OCI-LY7 (cell line): Measurements from ENCODE around the gene BSPRY. TPM values are rescaled to one million over a fixed set of nuclear protein-coding genes. Genes with fewer than 3 reads are reported as not detected.

Experiments used
- BruUV-seq: library from RNA; stranded (reverse); fragments of 400-500 nt; replicated peaks from 2 replicates; lab custom pipeline; 2021; lab: Mats Ljungman, UMichigan
- CTCF ChIA-PET: fragments of 300-600 bp; sonication (Branson Sonifier 250); formaldehyde crosslinking; loops from one replicate; lab custom pipeline; 2022; ENCODE audit warnings: antibody characterized with exemption; ENCODE audit not compliant: unreplicated experiment; lab: Charles Lee
- POLR2A ChIA-PET: fragments of 300-600 bp; sonication (Branson Sonifier 250); formaldehyde crosslinking; loops from one replicate; lab custom pipeline; 2022; ENCODE audit warnings: antibody characterized with exemption; lab: Charles Lee
- DNase-seq: peaks from one replicate; pipeline ENCODE4 v3.0.0-alpha.2; 2015; ENCODE audit warnings: low spot score
- H2AFZ ChIP-seq: fragments of 200-600 bp; sonication (generic), shearing (Covaris generic); 2 replicates; pipeline ENCODE4 v1.6.1; 2014; ENCODE audit warnings: mild to moderate bottlenecking, antibody characterized with exemption, low read length, moderate library complexity
- H3K27ac ChIP-seq: fragments of 200-600 bp; sonication (generic); 2 replicates; pipeline ENCODE4 v1.5.1; 2014; ENCODE audit warnings: mixed run types, low read depth, mild to moderate bottlenecking, moderate library complexity, low read length, inconsistent platforms; ENCODE audit not compliant: poor library complexity, severe bottlenecking
- H3K36me3 ChIP-seq: fragments of 200-600 bp; sonication (generic); 2 replicates; pipeline ENCODE4 v1.6.1; 2014; ENCODE audit warnings: mild to moderate bottlenecking, antibody characterized with exemption, low read length, moderate library complexity, mixed read lengths; ENCODE audit not compliant: insufficient read depth
- H3K4me1 ChIP-seq: fragments of 200-600 bp; sonication (generic); 2 replicates; pipeline ENCODE4 v1.5.1; 2014; ENCODE audit warnings: mild to moderate bottlenecking, low read length; ENCODE audit not compliant: insufficient read depth, poor library complexity, severe bottlenecking
- H3K4me2 ChIP-seq: fragments of 200-600 bp; sonication (generic); 2 replicates; pipeline ENCODE4 v1.6.1; 2014; ENCODE audit warnings: mild to moderate bottlenecking, low read length
- H3K4me3 ChIP-seq: fragments of 200-600 bp; sonication (generic); 2 replicates; pipeline ENCODE4 v1.5.1; 2014; ENCODE audit warnings: mild to moderate bottlenecking, low read depth, low read length; ENCODE audit not compliant: poor library complexity, severe bottlenecking
- H3K79me2 ChIP-seq: fragments of 200-600 bp; sonication (generic); 2 replicates; pipeline ENCODE4 v1.6.1; 2016; ENCODE audit warnings: low read depth, mild to moderate bottlenecking, low read length, moderate library complexity, mixed read lengths; ENCODE audit not compliant: insufficient read depth
- H3K9me2 ChIP-seq: fragments of 200-600 bp; sonication (generic); 2 replicates; pipeline ENCODE4 v1.6.1; 2016; ENCODE audit warnings: mild to moderate bottlenecking, low read length, mixed read lengths; ENCODE audit not compliant: insufficient read depth
- H3K9me3 ChIP-seq: fragments of 200-600 bp; sonication (generic); 2 replicates; pipeline ENCODE4 v1.6.1; 2014; ENCODE audit warnings: mild to moderate bottlenecking, mixed run types, low read length, mixed read lengths
- H4K20me1 ChIP-seq: fragments of 200-600 bp; sonication (generic); 2 replicates; pipeline ENCODE4 v1.6.1; 2014; ENCODE audit warnings: mild to moderate bottlenecking, antibody characterized with exemption, low read length, moderate library complexity, mixed read lengths; ENCODE audit not compliant: insufficient read depth
- EZH2phosphoT487 ChIP-seq: fragments of 200-600 bp; sonication (generic); IDR thresholded peaks from 2 replicates; pipeline ENCODE4 v1.6.1; 2018; ENCODE audit warnings: low read depth, borderline replicate concordance, mild to moderate bottlenecking, mixed run types, antibody characterized with exemption, low read length, moderate library complexity, mixed read lengths
- intact Hi-C: fragments of 100-400 bp; cut with micrococcal nuclease; formaldehyde crosslinking; loops from one replicate; pipeline ENCODE4 v1.10.0; 2022; ENCODE audit not compliant: unreplicated experiment
- total RNA-seq, 2 experiments: library from RNA; depleted of rRNA in 1 of 2; stranded (reverse); fragments of >200 nt in 1 of 2; shearing (Covaris generic) in 1 of 2; gene quantifications; 2 replicates each; pipeline ENCODE4 v1.2.3, GENCODE V29; 2014 to 2022
- TF ChIP-seq, protein P1 (sequence below): fragments of 200-600 bp; sonication (generic); conservative IDR thresholded peaks from 2 replicates; pipeline ENCODE4 v1.5.1; 2014; ENCODE audit warnings: mild to moderate bottlenecking, antibody characterized with exemption, low read length, moderate library complexity, mixed read lengths

The BSPRY gene
- total RNA-seq, 2 experiments from 2014 or later: 0.54 to 0.82 TPM

GRCh38 chr9:113345190-113345589, 4.2 kb upstream of the BSPRY start:
- BruUV-seq: no TSS peak
- Histone ChIP-seq H3K9me3 (no peaks in the 10 kb centered on the region), H3K79me2 (no peaks in the 10 kb centered on the region), H3K4me1 (peaks cover 5% of the 10 kb centered on the region), H3K4me3 (no peak overlapping the region), H4K20me1 (no peaks in the 10 kb centered on the region), H3K36me3 (no peaks in the 10 kb centered on the region), H2AFZ (no peak overlapping the region), H3K9me2 (no peaks in the 10 kb centered on the region), H3K4me2 (no peak overlapping the region), H3K27ac (no peak overlapping the region)
- no peak for DNase-seq
- no peak for TF ChIP-seq EZH2phosphoT487
- TF ChIP-seq, protein P1, sequence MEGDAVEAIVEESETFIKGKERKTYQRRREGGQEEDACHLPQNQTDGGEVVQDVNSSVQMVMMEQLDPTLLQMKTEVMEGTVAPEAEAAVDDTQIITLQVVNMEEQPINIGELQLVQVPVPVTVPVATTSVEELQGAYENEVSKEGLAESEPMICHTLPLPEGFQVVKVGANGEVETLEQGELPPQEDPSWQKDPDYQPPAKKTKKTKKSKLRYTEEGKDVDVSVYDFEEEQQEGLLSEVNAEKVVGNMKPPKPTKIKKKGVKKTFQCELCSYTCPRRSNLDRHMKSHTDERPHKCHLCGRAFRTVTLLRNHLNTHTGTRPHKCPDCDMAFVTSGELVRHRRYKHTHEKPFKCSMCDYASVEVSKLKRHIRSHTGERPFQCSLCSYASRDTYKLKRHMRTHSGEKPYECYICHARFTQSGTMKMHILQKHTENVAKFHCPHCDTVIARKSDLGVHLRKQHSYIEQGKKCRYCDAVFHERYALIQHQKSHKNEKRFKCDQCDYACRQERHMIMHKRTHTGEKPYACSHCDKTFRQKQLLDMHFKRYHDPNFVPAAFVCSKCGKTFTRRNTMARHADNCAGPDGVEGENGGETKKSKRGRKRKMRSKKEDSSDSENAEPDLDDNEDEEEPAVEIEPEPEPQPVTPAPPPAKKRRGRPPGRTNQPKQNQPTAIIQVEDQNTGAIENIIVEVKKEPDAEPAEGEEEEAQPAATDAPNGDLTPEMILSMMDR: no peak
- intact Hi-C loops: no loop called here
- POLR2A ChIA-PET: interaction anchor here (0.5 to 1.1 kb wide), 5 partner anchors 10 to 914 kb away, joined by 3 to 5 read pairs (median 4); no protein-coding TSS in a partner anchor
- CTCF ChIA-PET: no interaction called here

- no TSS peak for BruUV-seq
- no peak for DNase-seq
- ChIA-PET POLR2A (interaction anchor here (0.6 to 1.1 kb wide), 3 partner anchors 10 to 27 kb away, joined by 3 to 5 read pairs (median 4); no protein-coding TSS in a partner anchor), CTCF (no interaction called here)
- Histone ChIP-seq H2AFZ (no peak overlapping the region), H4K20me1 (no peaks in the 10 kb centered on the region), H3K9me3 (no peaks in the 10 kb centered on the region), H3K4me2 (no peak overlapping the region), H3K27ac (no peak overlapping the region), H3K9me2 (no peaks in the 10 kb centered on the region), H3K79me2 (no peaks in the 10 kb centered on the region), H3K36me3 (no peaks in the 10 kb centered on the region), H3K4me1 (peaks cover 10% of the 10 kb centered on the region), H3K4me3 (no peak overlapping the region)
- TF ChIP-seq, protein P1: no peak
- no peak for TF ChIP-seq EZH2phosphoT487
- intact Hi-C loops: no loop called here
Measured at GRCh38 chr9:113345671-113346070, 3.7 kb upstream of the BSPRY start.

GRCh38 chr9:113348437-113348836, 904 bp upstream of the BSPRY start:
- POLR2A ChIA-PET: interaction anchor here (0.6 to 4.6 kb wide), 6 partner anchors 8 to 998 kb away, joined by 3 to 31 read pairs (median 4); partner anchors contain the start of gene WDR31
- BruUV-seq: no TSS peak

More at GRCh38 chr9:113348437-113348836, 904 bp upstream of the BSPRY start:
- no peaks in the 10 kb centered on the region for H3K9me3 ChIP-seq
- no peaks in the 10 kb centered on the region for H3K9me2 ChIP-seq
- peaks cover 19% of the 10 kb centered on the region for H3K4me1 ChIP-seq
- no peak for DNase-seq
- H3K4me3 ChIP-seq: no peak overlapping the region
- H3K27ac ChIP-seq: no peak overlapping the region
- H3K4me2 ChIP-seq: no peak overlapping the region
- CTCF ChIA-PET: interaction anchor here (0.9 to 1.0 kb wide), 2 partner anchors 16 to 74 kb away, joined by 3 read pairs; no protein-coding TSS in a partner anchor
- H3K79me2 ChIP-seq: no peaks in the 10 kb centered on the region
- TF ChIP-seq, protein P1: no peak
- no peak for TF ChIP-seq EZH2phosphoT487
- no peaks in the 10 kb centered on the region for H3K36me3 ChIP-seq
- H2AFZ ChIP-seq: no peak overlapping the region
- intact Hi-C loops: no loop called here
- no peaks in the 10 kb centered on the region for H4K20me1 ChIP-seq
